ENCODE data around the gene ZFYVE27. TPM values are rescaled to one million over a fixed set of nuclear protein-coding genes. Genes with fewer than 3 reads are reported as not detected.

The ZFYVE27 gene
- total RNA-seq, 1 donor from 2014 or later = 29.4 TPM

- no peak for TF ChIP-seq CTCF (IDR thresholded peaks at IDR 0.05)
- ATAC-seq (no peak), DNase-seq (no peak)
- H3K27me3 ChIP-seq = no peaks in the 10 kb centered on the region
- no peak overlapping the region for H3K4me3 ChIP-seq
- no peaks in the 10 kb centered on the region for H3K9me3 ChIP-seq
- no peaks in the 10 kb centered on the region for H3K36me3 ChIP-seq
- no peak overlapping the region for H3K27ac ChIP-seq
- intact Hi-C loops (cut with DNase I) = no loop called here
- H3K4me1 ChIP-seq = peaks cover 19% of the 10 kb centered on the region
These were observed 45.7 kb downstream of the ZFYVE27 start for GRCh38 chr10:97782455-97783228.

GRCh38 chr10:97784200-97784810, 47.4 kb downstream of the ZFYVE27 start:
- ATAC-seq (peak; percentile 80), DNase-seq (peak; percentile 77)
- peak overlapping the region; percentile 42 for H3K27ac ChIP-seq
- no peaks in the 10 kb centered on the region for H3K36me3 ChIP-seq
- H3K4me3 ChIP-seq = no peak overlapping the region
- no peaks in the 10 kb centered on the region for H3K27me3 ChIP-seq
- H3K9me3 ChIP-seq = no peaks in the 10 kb centered on the region
- H3K4me1 ChIP-seq = peaks cover 26% of the 10 kb centered on the region
- no peak for TF ChIP-seq CTCF (IDR thresholded peaks at IDR 0.05)
- intact Hi-C loops (cut with DNase I) = no loop called here

DNA sequence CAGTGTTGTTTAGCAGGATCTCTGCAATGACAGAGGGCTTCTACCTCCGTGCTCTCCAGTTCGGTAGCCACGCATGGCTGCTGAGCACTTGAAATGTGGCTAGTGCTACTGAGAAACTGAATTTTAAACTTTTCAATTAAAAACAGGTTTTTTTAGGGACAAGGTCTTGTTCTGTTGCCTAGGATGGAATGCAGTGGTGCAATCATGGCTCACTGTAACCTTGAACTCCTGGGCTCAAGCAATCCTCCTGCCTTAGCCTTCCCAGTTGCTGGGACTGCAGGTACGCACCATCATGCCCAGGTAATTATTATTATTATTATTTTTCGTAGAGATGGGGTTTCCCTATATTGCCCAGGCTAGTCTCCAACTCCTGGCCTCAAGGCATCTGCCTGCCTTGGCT, 48.3 kb downstream of the ZFYVE27 start:
- no peak overlapping the region for H3K27ac ChIP-seq
- peaks cover 27% of the 10 kb centered on the region for H3K4me1 ChIP-seq
- no peak for TF ChIP-seq CTCF (IDR thresholded peaks at IDR 0.05)
- no peaks in the 10 kb centered on the region for H3K9me3 ChIP-seq
- intact Hi-C loops (cut with DNase I) = no loop called here
- no peak overlapping the region for H3K4me3 ChIP-seq
- DNase-seq (no peak), ATAC-seq (no peak)
- no peaks in the 10 kb centered on the region for H3K36me3 ChIP-seq
- H3K27me3 ChIP-seq = no peaks in the 10 kb centered on the region

DNA sequence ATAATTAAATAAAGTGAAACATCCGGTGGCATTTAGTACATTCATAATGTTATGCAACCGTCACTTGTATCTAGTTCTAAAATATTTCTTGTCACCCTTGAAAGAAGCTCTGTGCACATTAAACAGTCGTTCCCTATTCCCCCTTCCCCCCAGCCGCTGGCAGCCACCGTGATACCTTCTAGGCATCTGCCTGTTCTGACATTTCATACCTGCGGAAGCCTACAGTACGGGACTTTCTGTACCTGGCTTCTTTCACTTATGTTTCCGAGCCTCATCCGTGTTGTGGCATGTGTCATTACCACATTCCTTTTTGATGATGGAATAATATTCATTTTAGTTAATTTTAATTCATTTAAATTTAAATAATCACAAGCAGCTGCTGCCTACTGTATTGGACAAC, 48.8 kb downstream of the ZFYVE27 start:
- Histone ChIP-seq H3K4me1 (peaks cover 23% of the 10 kb centered on the region), H3K27me3 (no peaks in the 10 kb centered on the region), H3K36me3 (no peaks in the 10 kb centered on the region), H3K9me3 (no peaks in the 10 kb centered on the region), H3K27ac (no peak overlapping the region), H3K4me3 (no peak overlapping the region)
- no peak for DNase-seq
- TF ChIP-seq CTCF (IDR thresholded peaks at IDR 0.05) = no peak
- no peak for ATAC-seq
- intact Hi-C loops (cut with DNase I) = no loop called here

DNA sequence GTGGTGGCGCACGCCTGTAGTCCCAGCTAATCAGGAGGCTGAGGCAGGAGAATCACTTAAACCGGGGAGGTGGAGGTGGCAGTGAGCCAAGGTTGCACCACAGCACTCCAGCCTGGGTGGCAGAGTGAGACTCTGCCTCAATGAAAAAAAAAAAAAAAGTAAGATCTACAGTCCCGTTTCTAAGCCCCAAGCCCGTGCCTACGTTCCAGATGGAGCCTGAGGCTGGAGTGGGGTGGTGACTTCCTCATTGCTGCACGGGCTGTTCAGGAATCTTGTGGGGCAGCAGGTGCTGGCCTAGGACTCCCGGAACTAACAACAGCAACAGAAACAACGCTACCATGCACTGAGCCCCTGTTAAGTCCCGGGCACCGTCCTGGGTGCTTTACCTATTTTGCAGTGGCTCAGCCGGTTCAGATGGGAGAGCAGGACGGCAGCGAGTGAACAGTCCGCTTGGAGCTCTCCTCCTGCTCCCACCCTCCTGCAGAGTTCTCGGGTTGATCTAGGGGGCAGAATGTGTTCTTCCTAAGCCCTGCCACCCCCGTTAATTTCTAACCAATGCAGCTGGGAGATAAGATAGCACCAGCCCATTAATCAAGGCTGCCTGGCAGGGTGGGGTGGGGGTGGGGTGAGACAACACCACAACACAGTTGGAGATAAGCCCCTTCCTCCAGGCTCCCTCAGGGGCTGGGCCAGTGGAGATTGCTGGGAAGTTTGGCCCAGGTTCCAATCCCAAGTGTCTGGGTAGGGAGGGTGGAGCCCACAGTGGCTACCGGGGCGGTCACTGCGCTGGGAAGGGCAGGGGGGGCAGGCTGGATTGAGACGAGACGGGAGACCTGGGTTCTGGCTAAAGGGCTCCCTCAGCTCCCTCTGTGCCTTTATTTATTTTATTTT, 51.9 kb downstream of the ZFYVE27 start:
- no peaks in the 10 kb centered on the region for H3K36me3 ChIP-seq
- intact Hi-C loops (cut with DNase I) = no loop called here
- no peak overlapping the region for H3K4me3 ChIP-seq
- no peaks in the 10 kb centered on the region for H3K9me3 ChIP-seq
- no peak for TF ChIP-seq CTCF (IDR thresholded peaks at IDR 0.05)
- H3K27ac ChIP-seq = peak overlapping the region; percentile 65
- DNase-seq = peak; percentile 82
- peak; percentile 55 for ATAC-seq
- H3K27me3 ChIP-seq = no peaks in the 10 kb centered on the region
- H3K4me1 ChIP-seq = peaks cover 8% of the 10 kb centered on the region

Data from upper lobe of right lung (tissue), 1 donor.